Endothelial cell of umbilical vein (primary cell): Measurements from ENCODE around the gene PTPRF.

ENCODE experiments used
- CTCF ChIP-seq, 2 donors: IDR thresholded peaks; 1 replicate in 1 of 2; 2 replicates in 1 of 2; pipeline ENCODE4 v1.5.1; 2011; ENCODE audit warnings: low read length in 2 of 2, mild to moderate bottlenecking in 2 of 2, moderate library complexity in 2 of 2, control low read depth in 1 of 2, inconsistent platforms in 1 of 2, low read depth in 1 of 2; ENCODE audit not compliant: insufficient read depth in 1 of 2; ENCODE audit errors: extremely low read depth in 1 of 2
- EZH2 ChIP-seq: IDR thresholded peaks from 2 replicates; pipeline ENCODE4 v1.6.1; 2012; ENCODE audit warnings: borderline replicate concordance, low read depth, mild to moderate bottlenecking, moderate library complexity, low read length, inconsistent platforms; ENCODE audit not compliant: severe bottlenecking
- POLR2A ChIP-seq: IDR thresholded peaks from 2 replicates; pipeline ENCODE4 v1.6.1; 2012; ENCODE audit warnings: low read depth, mild to moderate bottlenecking, control low read depth, low read length
- POLR2AphosphoS5 ChIP-seq: IDR thresholded peaks from 2 replicates; pipeline ENCODE4 v1.6.1; 2012; ENCODE audit warnings: low read depth, mild to moderate bottlenecking, control low read depth, low read length, moderate library complexity; ENCODE audit not compliant: insufficient read depth
- TF ChIP-seq, protein P1 (sequence below): IDR thresholded peaks from 2 replicates; pipeline ENCODE4 v1.6.1; 2011; ENCODE audit not compliant: insufficient read depth, insufficient read length

GRCh38 chr1:43597721-43598120 lies 67.0 kb downstream of the PTPRF start:
- TF ChIP-seq CTCF (IDR thresholded peaks at IDR 0.05; ENCODE audit: extremely low read depth in 1 of 2, insufficient read depth in 1 of 2, low read depth in 1 of 2, low read length in 2 of 2) (no peak), POLR2A (no peak), POLR2AphosphoS5 (no peak), EZH2 (no peak)
- TF ChIP-seq, protein P1, sequence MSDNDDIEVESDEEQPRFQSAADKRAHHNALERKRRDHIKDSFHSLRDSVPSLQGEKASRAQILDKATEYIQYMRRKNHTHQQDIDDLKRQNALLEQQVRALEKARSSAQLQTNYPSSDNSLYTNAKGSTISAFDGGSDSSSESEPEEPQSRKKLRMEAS, result no peak
